ENCODE results near the gene GAB1. TPM values are rescaled to one million over a fixed set of nuclear protein-coding genes. Genes with fewer than 3 reads are reported as not detected.
A peak's percentile ranks its signal among the peaks of the same experiment; 100 is the strongest.

The GAB1 gene
- total and polyA plus RNA-seq, 2 of the 13 experiments (the other 11 are each of a cell fraction or from before 2014, with no cell fraction given) = 8.7 to 14.7 TPM

- TF ChIP-seq AKNA (CRISPR knock-in tag; IDR thresholded peaks at IDR 0.05; ENCODE audit: borderline replicate concordance) = no peak
- no peak for TF ChIP-seq SCMH1 (CRISPR knock-in tag; IDR thresholded peaks at IDR 0.05; ENCODE audit: borderline replicate concordance)
- no peak for TF ChIP-seq ZBTB26 (CRISPR knock-in tag; IDR thresholded peaks at IDR 0.05; ENCODE audit: borderline replicate concordance)
- TF ChIP-seq STAG1 (CRISPR knock-in tag; IDR thresholded peaks at IDR 0.05) = no peak; the same call in 1 of the 2 replicates
- no peak for TF ChIP-seq RERE (CRISPR knock-in tag; IDR thresholded peaks at IDR 0.05; ENCODE audit: low read depth)
- TF ChIP-seq ZNF576 (CRISPR knock-in tag; IDR thresholded peaks at IDR 0.05) = no peak
- no peak for TF ChIP-seq MEF2D (CRISPR knock-in tag; IDR thresholded peaks at IDR 0.05)
- TF ChIP-seq ZHX1 (CRISPR knock-in tag; IDR thresholded peaks at IDR 0.05; ENCODE audit: low read depth) = no peak
- TF ChIP-seq ZNF772 (CRISPR knock-in tag; IDR thresholded peaks at IDR 0.05) = no peak
- 0 out of 2 replicates have a peak, but pooled peaks have one; percentile 50 for TF ChIP-seq ZNF710 (CRISPR knock-in tag; IDR thresholded peaks at IDR 0.05; ENCODE audit: borderline replicate concordance)
Measured at GRCh38 chr4:143337600-143338287, 1.1 kb downstream of the GAB1 start (continued).
